Osteoblast (primary cell): Measurements from ENCODE around the gene ZNF320. TPM values are rescaled to one million over a fixed set of nuclear protein-coding genes. Genes with fewer than 3 reads are reported as not detected.
A peak's percentile ranks its signal among the peaks of the same experiment; 100 is the strongest.
"Not testable (repeated sequence)": the region's sequence is repeated elsewhere in the genome, so short reads cannot be mapped to it uniquely, and the experiment has no call there.

Experiments
- DNase-seq: peaks from one replicate; pipeline ENCODE4 v3.0.0; 2011; ENCODE audit warnings: low spot score, mixed read lengths; ENCODE audit not compliant: insufficient read length; ENCODE audit errors: missing footprints
- H2AFZ ChIP-seq: 2 replicates; pipeline ENCODE4 v1.6.0; 2011; ENCODE audit warnings: mild to moderate bottlenecking, low read length
- H3K27ac ChIP-seq: 2 replicates; pipeline ENCODE4 v1.5.1; 2011; ENCODE audit warnings: mild to moderate bottlenecking, low read depth, low read length, moderate library complexity
- H3K27me3 ChIP-seq: 2 replicates; pipeline ENCODE4 v1.6.0; 2012; ENCODE audit warnings: mild to moderate bottlenecking, control low read depth, inconsistent platforms, low read length, moderate library complexity; ENCODE audit not compliant: insufficient read depth
- H3K36me3 ChIP-seq: 2 replicates; pipeline ENCODE4 v1.5.1; 2011; ENCODE audit warnings: mild to moderate bottlenecking, low read length, control low read depth, moderate library complexity; ENCODE audit not compliant: insufficient read depth
- H3K4me1 ChIP-seq: 2 replicates; pipeline ENCODE4 v1.5.1; 2011; ENCODE audit warnings: mild to moderate bottlenecking, low read length, control low read depth, moderate library complexity; ENCODE audit not compliant: insufficient read depth
- H3K4me2 ChIP-seq: 2 replicates; pipeline ENCODE4 v1.6.0; 2011; ENCODE audit warnings: mild to moderate bottlenecking, low read length; ENCODE audit not compliant: insufficient read depth
- H3K4me3 ChIP-seq: fragments of 200-600 bp; sonication (generic); 3 replicates; pipeline ENCODE4 v1.5.1; 2012; ENCODE audit warnings: mild to moderate bottlenecking, low read length, inconsistent platforms; ENCODE audit not compliant: insufficient read depth
- H3K79me2 ChIP-seq: 2 replicates; pipeline ENCODE4 v1.6.0; 2012; ENCODE audit warnings: mild to moderate bottlenecking, low read length, control low read depth, inconsistent platforms; ENCODE audit not compliant: insufficient read depth
- H3K9me3 ChIP-seq: 2 replicates; pipeline ENCODE4 v1.5.1; 2011; ENCODE audit warnings: low read depth, low read length, control low read depth
- H4K20me1 ChIP-seq: 2 replicates; pipeline ENCODE4 v1.6.0; 2012; ENCODE audit warnings: mild to moderate bottlenecking, low read length, control low read depth; ENCODE audit not compliant: insufficient read depth
- total RNA-seq: library from RNA; depleted of rRNA; stranded (reverse); fragments of >200 nt; gene quantifications from 2 replicates; pipeline ENCODE4 v1.2.3, GENCODE V29; 2012
- TF ChIP-seq, protein P1 (sequence below): IDR thresholded peaks from 2 replicates; pipeline ENCODE4 v1.5.1; 2011; ENCODE audit warnings: mild to moderate bottlenecking, low read depth, low read length, moderate library complexity; ENCODE audit errors: extremely low read depth

Gene ZNF320
- total RNA-seq, 1 donor: 11.2 TPM

DNA sequence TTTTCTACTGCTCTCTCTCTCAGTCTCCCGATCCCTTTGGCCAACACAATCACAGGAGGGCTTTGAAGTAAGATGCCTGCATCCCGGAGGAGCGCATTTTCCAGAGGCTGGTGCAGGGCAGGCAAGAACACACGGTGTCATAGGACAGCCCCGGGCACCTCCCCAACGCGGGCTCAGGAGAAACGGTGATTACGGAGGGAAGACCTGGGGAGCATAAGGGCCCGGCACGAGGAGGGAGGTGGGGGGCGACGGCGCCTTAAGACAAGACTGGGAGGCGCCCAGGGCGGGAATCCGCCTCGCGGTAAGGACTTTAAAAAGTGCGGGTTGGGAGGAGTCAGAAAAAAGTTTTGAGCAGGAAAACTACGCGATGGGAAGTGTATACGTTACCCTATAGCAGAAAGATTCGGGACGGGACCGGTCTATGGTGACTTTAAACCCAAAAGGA, 44.5 kb upstream of the ZNF320 start:
- peak overlapping the region; percentile 69 for H3K27ac ChIP-seq
- TF ChIP-seq, protein P1, sequence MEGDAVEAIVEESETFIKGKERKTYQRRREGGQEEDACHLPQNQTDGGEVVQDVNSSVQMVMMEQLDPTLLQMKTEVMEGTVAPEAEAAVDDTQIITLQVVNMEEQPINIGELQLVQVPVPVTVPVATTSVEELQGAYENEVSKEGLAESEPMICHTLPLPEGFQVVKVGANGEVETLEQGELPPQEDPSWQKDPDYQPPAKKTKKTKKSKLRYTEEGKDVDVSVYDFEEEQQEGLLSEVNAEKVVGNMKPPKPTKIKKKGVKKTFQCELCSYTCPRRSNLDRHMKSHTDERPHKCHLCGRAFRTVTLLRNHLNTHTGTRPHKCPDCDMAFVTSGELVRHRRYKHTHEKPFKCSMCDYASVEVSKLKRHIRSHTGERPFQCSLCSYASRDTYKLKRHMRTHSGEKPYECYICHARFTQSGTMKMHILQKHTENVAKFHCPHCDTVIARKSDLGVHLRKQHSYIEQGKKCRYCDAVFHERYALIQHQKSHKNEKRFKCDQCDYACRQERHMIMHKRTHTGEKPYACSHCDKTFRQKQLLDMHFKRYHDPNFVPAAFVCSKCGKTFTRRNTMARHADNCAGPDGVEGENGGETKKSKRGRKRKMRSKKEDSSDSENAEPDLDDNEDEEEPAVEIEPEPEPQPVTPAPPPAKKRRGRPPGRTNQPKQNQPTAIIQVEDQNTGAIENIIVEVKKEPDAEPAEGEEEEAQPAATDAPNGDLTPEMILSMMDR: no peak
- DNase-seq: peak; percentile 44

DNA sequence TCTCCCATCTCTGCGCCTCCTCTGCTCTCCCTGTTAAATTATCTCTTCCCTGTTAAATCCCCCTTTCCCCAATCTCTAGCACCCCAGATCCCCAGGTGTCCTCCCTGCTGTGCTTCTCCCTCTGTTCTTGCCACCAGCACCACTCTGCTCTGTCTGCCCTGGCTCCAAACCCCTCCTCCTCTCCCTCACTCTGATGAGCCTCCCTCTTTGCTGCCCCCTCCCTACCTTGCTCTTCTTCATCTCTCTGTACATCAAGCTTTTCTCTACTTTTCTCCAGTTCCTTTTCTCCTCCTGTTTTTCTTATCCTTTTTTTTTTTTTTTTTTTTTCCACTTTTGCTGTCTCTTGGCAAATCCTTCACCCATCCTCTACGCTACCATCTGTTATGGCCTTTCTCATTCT, 44.1 kb upstream of the ZNF320 start:
- not testable (repeated sequence) for H3K27ac ChIP-seq

More for the DNA sequence above, 44.5 kb upstream of the ZNF320 start:
- Histone ChIP-seq H3K4me2 (peak overlapping the region; percentile 98), H4K20me1 (no peaks in the 10 kb centered on the region), H3K79me2 (peaks cover 4% of the 10 kb centered on the region), H3K4me1 (peaks cover 10% of the 10 kb centered on the region), H3K9me3 (no peaks in the 10 kb centered on the region), H3K4me3 (peak overlapping the region; percentile 90), H3K27me3 (no peaks in the 10 kb centered on the region), H3K36me3 (no peaks in the 10 kb centered on the region), H2AFZ (peak overlapping the region; percentile 98)

DNA sequence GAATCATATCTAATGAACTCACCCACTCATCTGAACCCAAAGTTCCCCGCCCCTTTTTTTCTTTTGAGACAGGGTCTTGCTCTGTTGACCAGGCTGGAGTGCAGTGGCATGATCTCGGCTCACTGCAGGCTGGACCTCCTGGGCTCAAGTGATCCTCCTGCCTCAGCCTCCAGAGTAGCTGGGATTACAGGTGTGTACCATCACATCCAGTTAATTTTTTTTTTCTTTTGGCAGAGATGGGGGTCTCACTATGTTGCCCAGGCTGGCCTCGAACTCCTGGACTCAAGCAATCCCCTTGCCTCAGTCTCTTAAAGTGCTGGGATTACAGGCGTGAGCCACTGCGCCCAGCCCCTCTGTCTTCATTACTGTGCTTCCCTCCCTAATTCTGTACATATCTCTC, 43.5 kb upstream of the ZNF320 start:
- peaks cover 13% of the 10 kb centered on the region for H3K4me1 ChIP-seq
- H3K79me2 ChIP-seq, H3K4me3 ChIP-seq, H3K9me3 ChIP-seq, H3K36me3 ChIP-seq, H2AFZ ChIP-seq, H3K4me2 ChIP-seq, H4K20me1 ChIP-seq, H3K27ac ChIP-seq, H3K27me3 ChIP-seq, DNase-seq: not testable (repeated sequence)

More for the DNA sequence above, 44.1 kb upstream of the ZNF320 start:
- peak overlapping the region; percentile 98 for H3K4me2 ChIP-seq
- H3K36me3 ChIP-seq, DNase-seq, H3K9me3 ChIP-seq, H3K27me3 ChIP-seq, H4K20me1 ChIP-seq, H3K79me2 ChIP-seq: not testable (repeated sequence)
- peaks cover 10% of the 10 kb centered on the region for H3K4me1 ChIP-seq
- H3K4me3 ChIP-seq: peak overlapping the region; percentile 90
- peak overlapping the region; percentile 98 for H2AFZ ChIP-seq

DNA sequence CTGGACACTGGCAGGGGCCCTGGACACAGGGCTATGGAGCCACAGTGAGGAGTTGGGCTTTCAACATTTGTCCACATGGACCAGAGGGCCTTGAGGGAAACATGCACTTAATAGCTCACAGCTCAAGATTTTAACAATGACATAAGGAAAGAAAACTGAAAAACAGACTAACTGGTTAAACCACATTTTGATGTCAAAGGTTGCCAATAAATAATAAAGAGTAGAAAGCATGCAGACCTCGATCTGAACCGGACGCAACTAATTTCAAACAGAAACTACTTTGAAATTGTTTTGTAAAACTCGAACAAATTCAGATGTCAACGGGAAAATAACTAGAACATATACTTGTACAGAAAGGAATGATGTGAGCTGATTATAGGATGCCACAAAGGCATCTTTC, 41.3 kb upstream of the ZNF320 start:
- Histone ChIP-seq H3K27ac (no peak overlapping the region), H4K20me1 (no peaks in the 10 kb centered on the region), H3K4me1 (peaks cover 16% of the 10 kb centered on the region), H3K36me3 (no peaks in the 10 kb centered on the region), H3K4me2 (no peak overlapping the region), H3K4me3 (no peak overlapping the region), H3K27me3 (no peaks in the 10 kb centered on the region), H3K79me2 (peaks cover 7% of the 10 kb centered on the region), H3K9me3 (no peaks in the 10 kb centered on the region), H2AFZ (no peak overlapping the region)
- DNase-seq: no peak
- TF ChIP-seq, protein P1: no peak

DNA sequence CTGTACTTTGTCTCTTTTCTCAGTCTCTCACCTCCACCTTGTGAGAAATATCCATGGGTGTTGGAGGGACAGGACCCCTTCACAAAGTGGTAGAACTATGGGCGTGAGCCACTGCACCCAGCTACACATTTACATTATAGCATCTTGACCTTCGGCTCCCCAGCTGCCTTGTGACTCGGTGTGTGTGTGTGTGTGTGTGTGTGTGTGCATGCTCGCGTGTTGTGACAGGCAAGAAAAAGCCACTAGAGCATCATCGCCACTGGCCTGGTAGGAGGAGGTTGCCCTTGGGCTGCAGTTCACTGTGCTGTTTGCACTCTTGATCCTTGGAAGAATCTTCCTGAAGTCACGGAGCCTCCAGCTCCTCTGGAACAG, 39.5 kb upstream of the ZNF320 start:
- no peak overlapping the region for H3K27ac ChIP-seq
- peaks cover 12% of the 10 kb centered on the region for H3K4me1 ChIP-seq
- no peak for DNase-seq
- no peaks in the 10 kb centered on the region for H3K36me3 ChIP-seq
- H3K4me3 ChIP-seq: no peak overlapping the region
- no peak overlapping the region for H2AFZ ChIP-seq
- no peaks in the 10 kb centered on the region for H3K27me3 ChIP-seq
- no peak overlapping the region for H3K4me2 ChIP-seq
- no peaks in the 10 kb centered on the region for H3K9me3 ChIP-seq
- no peaks in the 10 kb centered on the region for H4K20me1 ChIP-seq
- TF ChIP-seq, protein P1: no peak
- H3K79me2 ChIP-seq: peaks cover 7% of the 10 kb centered on the region
